B cell (primary cell): ENCODE results near the gene SMCR8. TPM values are rescaled to one million over a fixed set of nuclear protein-coding genes. Genes with fewer than 3 reads are reported as not detected.
A peak's percentile ranks its signal among the peaks of the same experiment; 100 is the strongest.

Experiments used
- ATAC-seq: fragments of 200-7000 bp; cut with Tn5 transposase; one replicate; pipeline ENCODE4 v1.10.0; 2021; ENCODE audit warnings: low read depth, mild to moderate bottlenecking, moderate number of reproducible peaks, moderate library complexity
- CTCF ChIA-PET: fragments of 350-600 bp; sonication (Branson Sonifier 250); formaldehyde crosslinking; loops from one replicate; lab custom pipeline; 2021; ENCODE audit warnings: antibody characterized with exemption, inconsistent platforms; lab: Charles Lee
- POLR2A ChIA-PET: fragments of 350-600 bp; sonication (Branson Sonifier 250); formaldehyde crosslinking; loops from one replicate; lab custom pipeline; 2021; ENCODE audit warnings: antibody characterized with exemption; lab: Charles Lee
- DNase-seq: peaks from one replicate; pipeline ENCODE4 v3.0.0; 2013
- H2AFZ ChIP-seq: 2 replicates; pipeline ENCODE4 v1.6.1; 2012; ENCODE audit warnings: mild to moderate bottlenecking, low read depth, low read length; ENCODE audit not compliant: insufficient read depth, poor library complexity, severe bottlenecking
- H3K27ac ChIP-seq, 2 donors: 1 replicate in 1 of 2; 2 replicates in 1 of 2; pipeline ENCODE4 v1.5.1; 2012 to 2013; ENCODE audit warnings: low read length in 2 of 2, mild to moderate bottlenecking in 2 of 2, moderate library complexity in 1 of 2
- H3K27me3 ChIP-seq, 4 experiments: fragments of 200-600 bp in 1 of 4; sonication (generic) in 1 of 4; replicated peaks in 1 of 4; 1 replicate in 2 of 4; 2 replicates in 2 of 4; pipeline versions ENCODE4 v1.6.1 to v1.7.0; 2013 to 2016; ENCODE audit warnings: low read length in 3 of 4, mild to moderate bottlenecking in 2 of 4, mixed read lengths in 1 of 4, moderate library complexity in 1 of 4; ENCODE audit not compliant: insufficient read depth in 4 of 4, control insufficient read depth in 3 of 4; ENCODE audit errors: control extremely low read depth in 1 of 4
- H3K36me3 ChIP-seq, 2 experiments: replicated peaks in 1 of 2; 1 replicate in 1 of 2; 2 replicates in 1 of 2; pipeline versions ENCODE4 v1.6.1 to v1.7.1; 2013; ENCODE audit warnings: low read length in 1 of 2; ENCODE audit not compliant: insufficient read depth in 2 of 2, control insufficient read depth in 1 of 2; ENCODE audit errors: control extremely low read depth in 1 of 2, extremely low read depth in 1 of 2
- H3K4me1 ChIP-seq, 2 donors: fragments of 200-600 bp in 1 of 2; sonication (generic) in 1 of 2; 1 replicate in 1 of 2; 2 replicates in 1 of 2; pipeline versions ENCODE4 v1.5.1 to v1.6.1; 2013 to 2017; ENCODE audit warnings: low read length in 2 of 2; ENCODE audit not compliant: control insufficient read depth in 2 of 2, insufficient read depth in 2 of 2
- H3K4me2 ChIP-seq: replicated peaks from 2 replicates; pipeline ENCODE3; 2012; ENCODE audit warnings: mild to moderate bottlenecking, low read depth, low read length; ENCODE audit not compliant: poor library complexity, severe bottlenecking
- H3K4me3 ChIP-seq, 5 experiments: fragments of 200-600 bp in 1 of 5; sonication (generic) in 1 of 5; 1 replicate in 3 of 5; 2 replicates in 2 of 5; pipeline versions ENCODE4 v1.5.1 to v1.7.0; 2011 to 2016; ENCODE audit warnings: low read length in 4 of 5, mild to moderate bottlenecking in 4 of 5, low read depth in 2 of 5, control low read depth in 1 of 5, moderate library complexity in 1 of 5; ENCODE audit not compliant: insufficient read depth in 1 of 5; ENCODE audit errors: control extremely low read depth in 1 of 5, extremely low read depth in 1 of 5
- H3K79me2 ChIP-seq: fragments of 200-600 bp; sonication (generic); one replicate; pipeline ENCODE4 v1.6.0; 2016; ENCODE audit warnings: low read length; ENCODE audit not compliant: control insufficient read depth, insufficient read depth
- H3K9ac ChIP-seq: fragments of 200-600 bp; sonication (generic); 2 replicates; pipeline ENCODE4 v1.6.1; 2017; ENCODE audit warnings: mild to moderate bottlenecking, low read length, moderate library complexity
- H3K9me3 ChIP-seq, 3 donors: one replicate each; pipeline versions ENCODE4 v1.6.1 to v1.7.1; 2013; ENCODE audit warnings: low read length in 2 of 3; ENCODE audit not compliant: control insufficient read depth in 2 of 3, insufficient read depth in 1 of 3; ENCODE audit errors: control extremely low read depth in 1 of 3
- H4K20me1 ChIP-seq: 2 replicates; pipeline ENCODE4 v1.6.0; 2012; ENCODE audit warnings: mild to moderate bottlenecking, low read length; ENCODE audit not compliant: insufficient read depth, control insufficient read depth, poor library complexity, severe bottlenecking
- H3K27ac Mint-ChIP-seq: one replicate; pipeline ENCODE4 v1.8.0; 2021; ENCODE audit warnings: mixed read lengths
- H3K27me3 Mint-ChIP-seq: one replicate; pipeline ENCODE4 v1.8.0; 2021; ENCODE audit warnings: mixed read lengths
- H3K4me1 Mint-ChIP-seq: one replicate; pipeline ENCODE4 v1.8.0; 2021; ENCODE audit warnings: mixed read lengths
- H3K4me3 Mint-ChIP-seq: one replicate; pipeline ENCODE4 v1.8.0; 2021; ENCODE audit warnings: mixed read lengths
- H3K9me3 Mint-ChIP-seq: one replicate; pipeline ENCODE4 v1.8.0; 2022; ENCODE audit warnings: mixed read lengths; ENCODE audit not compliant: insufficient read depth
- CTCF ChIP-seq: fragments of 200-600 bp; IDR thresholded peaks from one replicate; pipeline ENCODE4 v1.8.0; 2022; ENCODE audit warnings: antibody characterized with exemption, mild to moderate bottlenecking
- EZH2 ChIP-seq: IDR thresholded peaks from 2 replicates; pipeline ENCODE4 v1.6.1; 2012; ENCODE audit warnings: borderline replicate concordance, low read depth, mild to moderate bottlenecking, moderate library complexity, low read length; ENCODE audit not compliant: insufficient read depth, poor library complexity, severe bottlenecking
- WGBS: methylation state at CpG from one replicate; pipeline ENCODE4 v1.1.5; 2013; ENCODE audit warnings: missing lambda C conversion rate; ENCODE audit not compliant: insufficient coverage; 5-methylcytosine and 5-hydroxymethylcytosine counted together
- intact Hi-C: fragments of 100-400 bp; cut with micrococcal nuclease; formaldehyde crosslinking; loops from one replicate; pipeline ENCODE4 v1.10.0; 2022
- polyA plus RNA-seq: library from polyadenylated mRNA; depleted of rRNA; stranded (reverse); fragments of >200 nt; gene quantifications from 2 replicates; pipeline ENCODE4 v1.2.3, GENCODE V29; 2012
- total RNA-seq, 2 donors: library from RNA; stranded (reverse); fragments of 120-200 nt in 1 of 2; gene quantifications; 1 replicate in 1 of 2; 2 replicates in 1 of 2; pipeline versions ENCODE4 v1.2.3 to v1.2.4, GENCODE V29; 2013 to 2022

Gene SMCR8
- total and polyA plus RNA-seq, 2 donors (not counting 1 experiment from before 2014, with no cell fraction given), result 16.2 to 48.0 TPM

DNA sequence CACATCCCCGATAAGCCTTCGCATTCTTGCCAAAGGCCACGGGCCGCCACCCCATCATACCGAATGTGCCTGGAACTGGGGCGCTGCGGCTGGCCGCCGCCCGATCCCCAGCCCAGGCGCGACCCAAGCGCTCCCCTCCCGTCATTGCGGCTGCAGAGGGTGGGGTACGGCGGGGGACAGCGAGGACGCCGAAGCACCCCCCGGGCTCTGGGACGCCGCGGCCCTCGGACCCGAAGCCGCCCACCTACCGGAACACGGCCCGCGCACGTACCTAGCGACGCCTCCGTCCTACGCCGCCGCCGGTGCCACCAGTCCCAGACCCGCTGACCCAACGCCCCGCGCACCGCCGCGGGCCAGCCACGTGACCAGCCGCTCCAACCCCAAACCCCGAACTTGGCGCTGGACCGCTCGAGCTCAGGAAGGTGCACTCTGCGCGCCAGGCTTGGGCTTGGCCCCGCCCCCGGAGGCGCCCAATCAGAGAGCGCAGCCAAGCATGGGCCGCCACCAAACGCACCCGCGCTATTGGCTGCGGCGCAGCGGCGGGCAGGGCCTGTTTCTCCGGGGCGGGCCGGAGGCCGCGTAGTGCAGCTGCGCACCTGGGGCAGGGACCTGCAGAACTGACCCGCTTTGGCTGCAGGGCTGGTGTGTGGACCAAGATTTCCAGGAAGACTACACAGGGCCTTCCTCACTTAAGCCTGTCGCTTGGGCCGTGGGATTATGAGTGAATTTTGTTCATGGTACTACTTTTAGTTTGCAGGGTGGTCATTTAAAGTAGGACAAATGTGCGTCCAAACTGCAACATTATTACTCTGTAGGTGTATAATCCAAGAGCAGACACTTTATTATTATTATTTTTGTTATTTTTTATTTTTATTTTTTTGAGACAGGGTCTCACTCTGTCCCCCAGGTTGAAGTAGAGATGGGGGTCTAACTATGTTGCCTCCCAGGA, 48.3 kb downstream of the SMCR8 start, which contains the start of gene SHMT1:
TSS of gene SHMT1 (minus strand) at position 450 of the 949 bp plus-strand sequence. CDS start 7,569 bp downstream, outside the sequence.
- no peaks in the 10 kb centered on the region for H4K20me1 ChIP-seq

More for the DNA sequence above, 48.3 kb downstream of the SMCR8 start, which contains the start of gene SHMT1:
- TF ChIP-seq CTCF (no peak), EZH2 (no peak)
- H3K9me3 Mint-ChIP-seq, result no peaks in the 10 kb centered on the region
- DNase-seq, result peak; percentile 91
- WGBS, result under 1% methylated on average over 72 of the region's 76 CpGs
- POLR2A ChIA-PET, result interaction anchor here (1.1 kb wide), 1 partner anchor 49 kb away, joined by 3 read pairs; the partner anchor contains the start of gene TOP3A
- intact Hi-C loops, result loop anchor here (1.0 kb wide), 2 partner anchors 48 to 105 kb away; partner anchors contain the start of genes FLII and SMCR8
- H3K4me3 Mint-ChIP-seq, result peak within 1 kb of the TSS; percentile 95
- peak within 1 kb of the TSS; percentile 98 for H2AFZ ChIP-seq
- H3K27me3 ChIP-seq, result no peaks in the 10 kb centered on the region
- H3K27ac Mint-ChIP-seq, result peak within 1 kb of the TSS; percentile 89
- no peaks in the 10 kb centered on the region for H3K27me3 Mint-ChIP-seq
- H3K4me1 ChIP-seq, result peaks cover 5 to 14% of the 10 kb centered on the region in 2 donors
- peak within 1 kb of the TSS; percentile 94 for H3K9ac ChIP-seq
- H3K27ac ChIP-seq, result peak within 1 kb of the TSS in 1 of 2 donors; percentile 32
- CTCF ChIA-PET, result interaction anchor here (0.8 kb wide), 1 partner anchor 115 kb away, joined by 3 read pairs; no protein-coding TSS in a partner anchor
- H3K79me2 ChIP-seq, result peaks cover 5% of the 10 kb centered on the region
- peak within 1 kb of the TSS; percentile 94 for H3K4me2 ChIP-seq
- peak within 1 kb of the TSS; percentile 47 to 89 (median 66) for H3K4me3 ChIP-seq
- no peaks in the 10 kb centered on the region for H3K9me3 ChIP-seq
- H3K4me1 Mint-ChIP-seq, result peaks cover 14% of the 10 kb centered on the region
- peak; percentile 100 for ATAC-seq
- H3K36me3 ChIP-seq, result no peaks in the 10 kb centered on the region
